ENCODE results near the gene UGT3A2. TPM values are rescaled to one million over a fixed set of nuclear protein-coding genes. Genes with fewer than 3 reads are reported as not detected.

UGT3A2 gene
- total RNA-seq, 1 experiment from 2014 or later = not detected

DNA sequence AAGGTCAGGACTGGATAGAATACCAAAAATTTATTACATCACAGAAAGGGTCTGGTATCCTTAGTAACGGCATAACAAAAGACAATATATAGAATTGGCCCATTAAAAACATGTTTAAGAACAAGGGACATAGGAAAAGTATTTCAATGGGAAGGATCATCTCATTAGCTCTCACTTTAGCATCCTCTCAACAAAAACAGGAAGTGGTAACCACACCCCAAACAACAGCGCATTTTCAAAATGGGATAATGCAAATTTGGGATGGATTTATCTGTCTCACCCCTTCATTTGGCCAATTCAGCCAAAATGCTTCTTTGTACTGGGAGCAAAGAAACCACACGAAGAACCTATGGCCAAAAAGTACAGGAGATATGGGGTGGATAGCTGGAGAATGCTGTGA lies 65.7 kb downstream of the UGT3A2 start:
- intact Hi-C loops (cut with micrococcal nuclease; ENCODE audit: unreplicated experiment) = no loop called here
- H4K20me1 ChIP-seq (ENCODE audit: insufficient read depth) = no peaks in the 10 kb centered on the region
- H3K36me3 ChIP-seq (ENCODE audit: low read depth) = no peaks in the 10 kb centered on the region
- no TSS peak for BruUV-seq (replicated peaks)
- H3K4me1 ChIP-seq (replicated peaks; ENCODE audit: insufficient read depth) = no peaks in the 10 kb centered on the region
- ChIA-PET POLR2A (ENCODE audit: unreplicated experiment) (no interaction called here), CTCF (no interaction called here)
- no peak overlapping the region for H3K4me2 ChIP-seq
- H3F3A ChIP-seq (ENCODE audit: insufficient read depth, low read depth) = no peaks in the 10 kb centered on the region
- H3K9me2 ChIP-seq (ENCODE audit: insufficient read depth) = no peaks in the 10 kb centered on the region
- H3K27ac ChIP-seq = no peak overlapping the region
- no peaks in the 10 kb centered on the region for H3K79me2 ChIP-seq (ENCODE audit: low read depth)
- peak in 1 of 2 experiments; percentile 8 for DNase-seq
- H2AFZ ChIP-seq = no peak overlapping the region
- H3K9me3 ChIP-seq (ENCODE audit: insufficient read depth, low read depth) = no peaks in the 10 kb centered on the region
- no peak for TF ChIP-seq EZH2 (IDR thresholded peaks at IDR 0.05; ENCODE audit: low read depth)
- TF ChIP-seq, protein P1, sequence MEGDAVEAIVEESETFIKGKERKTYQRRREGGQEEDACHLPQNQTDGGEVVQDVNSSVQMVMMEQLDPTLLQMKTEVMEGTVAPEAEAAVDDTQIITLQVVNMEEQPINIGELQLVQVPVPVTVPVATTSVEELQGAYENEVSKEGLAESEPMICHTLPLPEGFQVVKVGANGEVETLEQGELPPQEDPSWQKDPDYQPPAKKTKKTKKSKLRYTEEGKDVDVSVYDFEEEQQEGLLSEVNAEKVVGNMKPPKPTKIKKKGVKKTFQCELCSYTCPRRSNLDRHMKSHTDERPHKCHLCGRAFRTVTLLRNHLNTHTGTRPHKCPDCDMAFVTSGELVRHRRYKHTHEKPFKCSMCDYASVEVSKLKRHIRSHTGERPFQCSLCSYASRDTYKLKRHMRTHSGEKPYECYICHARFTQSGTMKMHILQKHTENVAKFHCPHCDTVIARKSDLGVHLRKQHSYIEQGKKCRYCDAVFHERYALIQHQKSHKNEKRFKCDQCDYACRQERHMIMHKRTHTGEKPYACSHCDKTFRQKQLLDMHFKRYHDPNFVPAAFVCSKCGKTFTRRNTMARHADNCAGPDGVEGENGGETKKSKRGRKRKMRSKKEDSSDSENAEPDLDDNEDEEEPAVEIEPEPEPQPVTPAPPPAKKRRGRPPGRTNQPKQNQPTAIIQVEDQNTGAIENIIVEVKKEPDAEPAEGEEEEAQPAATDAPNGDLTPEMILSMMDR (conservative IDR thresholded peaks at IDR 0.05) = no peak
- no peak overlapping the region for H3K4me3 ChIP-seq
- H3K27me3 ChIP-seq (ENCODE audit: insufficient read depth, low read depth) = peaks cover 73% of the 10 kb centered on the region

- Histone ChIP-seq H3K4me1 (replicated peaks; ENCODE audit: insufficient read depth) (no peaks in the 10 kb centered on the region), H3K4me3 (no peak overlapping the region), H2AFZ (no peak overlapping the region), H3K9me3 (ENCODE audit: insufficient read depth, low read depth) (no peaks in the 10 kb centered on the region), H3F3A (ENCODE audit: insufficient read depth, low read depth) (no peaks in the 10 kb centered on the region), H4K20me1 (ENCODE audit: insufficient read depth) (no peaks in the 10 kb centered on the region), H3K27me3 (ENCODE audit: insufficient read depth, low read depth) (peaks cover 85% of the 10 kb centered on the region), H3K79me2 (ENCODE audit: low read depth) (no peaks in the 10 kb centered on the region), H3K9me2 (ENCODE audit: insufficient read depth) (no peaks in the 10 kb centered on the region), H3K36me3 (ENCODE audit: low read depth) (no peaks in the 10 kb centered on the region), H3K27ac (no peak overlapping the region), H3K4me2 (no peak overlapping the region)
- BruUV-seq (replicated peaks) = no TSS peak
- no peak for TF ChIP-seq EZH2 (IDR thresholded peaks at IDR 0.05; ENCODE audit: low read depth)
- TF ChIP-seq, protein P1 (conservative IDR thresholded peaks at IDR 0.05) = no peak
- ChIA-PET CTCF (no interaction called here), POLR2A (ENCODE audit: unreplicated experiment) (no interaction called here)
- intact Hi-C loops (cut with micrococcal nuclease; ENCODE audit: unreplicated experiment) = no loop called here
- DNase-seq = peak in 1 of 2 experiments; percentile 21
Measured at GRCh38 chr5:35999547-35999946, 67.1 kb downstream of the UGT3A2 start.

- intact Hi-C loops (cut with micrococcal nuclease; ENCODE audit: unreplicated experiment) = no loop called here
- H3K4me1 ChIP-seq (replicated peaks; ENCODE audit: insufficient read depth) = no peaks in the 10 kb centered on the region
- H3F3A ChIP-seq (ENCODE audit: insufficient read depth, low read depth) = no peaks in the 10 kb centered on the region
- H3K4me2 ChIP-seq = no peak overlapping the region
- no peak overlapping the region for H3K4me3 ChIP-seq
- no peak overlapping the region for H3K27ac ChIP-seq
- no peaks in the 10 kb centered on the region for H4K20me1 ChIP-seq (ENCODE audit: insufficient read depth)
- TF ChIP-seq, protein P1 (conservative IDR thresholded peaks at IDR 0.05) = no peak
- no peak for TF ChIP-seq EZH2 (IDR thresholded peaks at IDR 0.05; ENCODE audit: low read depth)
- no peaks in the 10 kb centered on the region for H3K9me2 ChIP-seq (ENCODE audit: insufficient read depth)
- no peaks in the 10 kb centered on the region for H3K36me3 ChIP-seq (ENCODE audit: low read depth)
- no peaks in the 10 kb centered on the region for H3K79me2 ChIP-seq (ENCODE audit: low read depth)
- POLR2A ChIA-PET (ENCODE audit: unreplicated experiment) = no interaction called here
- CTCF ChIA-PET = no interaction called here
- BruUV-seq (replicated peaks) = no TSS peak
- no peaks in the 10 kb centered on the region for H3K9me3 ChIP-seq (ENCODE audit: insufficient read depth, low read depth)
- DNase-seq = no peak
- H2AFZ ChIP-seq = no peak overlapping the region
- H3K27me3 ChIP-seq (ENCODE audit: insufficient read depth, low read depth) = peaks cover 90% of the 10 kb centered on the region
Measured at GRCh38 chr5:35996076-35996475, 70.6 kb downstream of the UGT3A2 start.
